Endothelial cell of umbilical vein (primary cell): ENCODE measurements around the gene GDPGP1. TPM values are rescaled to one million over a fixed set of nuclear protein-coding genes. Genes with fewer than 3 reads are reported as not detected.

Source experiments
- BruUV-seq: library from RNA; stranded (reverse); fragments of 400-500 nt; replicated peaks from 2 replicates; lab custom pipeline; 2021; lab: Mats Ljungman, UMichigan
- CTCF ChIA-PET: fragments of 300-600, 350-600 bp; sonication (Branson Sonifier 250); formaldehyde crosslinking; loops from one replicate; lab custom pipeline; 2021; ENCODE audit warnings: antibody characterized with exemption, inconsistent platforms; lab: Charles Lee
- POLR2A ChIA-PET: fragments of 300-600, 350-600 bp; sonication (Branson Sonifier 250); formaldehyde crosslinking; loops from one replicate; lab custom pipeline; 2021; ENCODE audit warnings: antibody characterized with exemption, inconsistent platforms; lab: Charles Lee
- DNase-seq: peaks from one replicate; pipeline ENCODE4 v3.0.0-alpha.2; 2011; ENCODE audit warnings: low read depth, low spot score
- FAIRE-seq: peaks from 2 replicates; lab custom pipeline; 2011; peaks lifted over from hg19 to GRCh38; lab: Jason Lieb, UNC
- H2AFZ ChIP-seq: 2 replicates; pipeline ENCODE4 v1.6.0; 2012; ENCODE audit warnings: low read depth, low read length, control low read depth, inconsistent platforms
- H3K27ac ChIP-seq: 2 replicates; pipeline ENCODE4 v1.5.1; 2011; ENCODE audit warnings: low read depth, mild to moderate bottlenecking, control low read depth, low read length, moderate library complexity; ENCODE audit not compliant: insufficient read depth
- H3K27me3 ChIP-seq, 2 experiments: 2 replicates each; pipeline versions ENCODE4 v1.6.0 to v1.6.1; 2011; ENCODE audit warnings: low read length in 2 of 2, mixed read lengths in 1 of 2; ENCODE audit not compliant: control insufficient read depth in 2 of 2, insufficient read depth in 2 of 2
- H3K36me3 ChIP-seq, 2 experiments: 2 replicates in 1 of 2; 3 replicates in 1 of 2; pipeline ENCODE4 v1.5.1; 2011; ENCODE audit warnings: low read length in 2 of 2, mild to moderate bottlenecking in 1 of 2, moderate library complexity in 1 of 2; ENCODE audit not compliant: control insufficient read depth in 2 of 2, insufficient read depth in 2 of 2; ENCODE audit errors: extremely low read depth in 1 of 2
- H3K4me1 ChIP-seq: 3 replicates; pipeline ENCODE4 v1.5.1; 2011; ENCODE audit warnings: mild to moderate bottlenecking, low read length; ENCODE audit not compliant: control insufficient read depth, insufficient read depth; ENCODE audit errors: extremely low read depth
- H3K4me2 ChIP-seq: 2 replicates; pipeline ENCODE4 v1.6.1; 2011; ENCODE audit warnings: low read length, control low read depth, mixed read lengths; ENCODE audit not compliant: insufficient read depth
- H3K4me3 ChIP-seq, 3 experiments: fragments of 200-600 bp in 1 of 3; sonication (generic), shearing (Covaris generic) in 1 of 3; replicated peaks in 1 of 3; 2 replicates each; pipeline ENCODE4 v1.5.1; 2011 to 2016; ENCODE audit warnings: control low read depth in 3 of 3, low read length in 3 of 3, mild to moderate bottlenecking in 2 of 3, inconsistent platforms in 1 of 3, low read depth in 1 of 3, moderate library complexity in 1 of 3; ENCODE audit not compliant: insufficient read depth in 1 of 3
- H3K79me2 ChIP-seq: 2 replicates; pipeline ENCODE4 v1.6.0; 2012; ENCODE audit warnings: low read length, inconsistent platforms; ENCODE audit not compliant: control insufficient read depth, insufficient read depth
- H3K9ac ChIP-seq: replicated peaks from 2 replicates; pipeline ENCODE3; 2011; ENCODE audit warnings: low read length, control low read depth; ENCODE audit not compliant: insufficient read depth; ENCODE audit errors: extremely low read depth
- H3K9me1 ChIP-seq: replicated peaks from 3 replicates; pipeline ENCODE4 v1.6.0; 2011; ENCODE audit warnings: mild to moderate bottlenecking, low read length; ENCODE audit not compliant: control insufficient read depth, insufficient read depth; ENCODE audit errors: extremely low read depth
- H3K9me3 ChIP-seq: replicated peaks from 2 replicates; pipeline ENCODE4 v1.5.1; 2012; ENCODE audit warnings: low read length, inconsistent platforms; ENCODE audit not compliant: control insufficient read depth, insufficient read depth
- H4K20me1 ChIP-seq: replicated peaks from 2 replicates; pipeline ENCODE3; 2011; ENCODE audit warnings: mild to moderate bottlenecking, low read length; ENCODE audit not compliant: control insufficient read depth, insufficient read depth; ENCODE audit errors: extremely low read depth
- EZH2 ChIP-seq: IDR thresholded peaks from 2 replicates; pipeline ENCODE4 v1.6.1; 2012; ENCODE audit warnings: borderline replicate concordance, low read depth, mild to moderate bottlenecking, moderate library complexity, low read length, inconsistent platforms; ENCODE audit not compliant: severe bottlenecking
- FOS ChIP-seq: IDR thresholded peaks from 2 replicates; pipeline ENCODE4 v1.6.1; 2011; ENCODE audit warnings: mild to moderate bottlenecking, low read length, moderate library complexity, borderline replicate concordance; ENCODE audit not compliant: insufficient read depth
- GATA2 ChIP-seq: IDR thresholded peaks from 2 replicates; pipeline ENCODE4 v1.7.0; 2011; ENCODE audit warnings: low read depth, mild to moderate bottlenecking, moderate library complexity, mixed read lengths, low read length; ENCODE audit not compliant: insufficient read length, insufficient read depth
- JUN ChIP-seq: IDR thresholded peaks from 2 replicates; pipeline ENCODE4 v1.6.1; 2011; ENCODE audit warnings: borderline replicate concordance, low read depth; ENCODE audit not compliant: insufficient read length, insufficient read depth
- MAX ChIP-seq: IDR thresholded peaks from 2 replicates; pipeline ENCODE4 v1.6.1; 2011; ENCODE audit not compliant: insufficient read depth, insufficient read length
- MYC ChIP-seq: IDR thresholded peaks from one replicate; pipeline ENCODE4 v1.6.1; 2011; ENCODE audit warnings: mild to moderate bottlenecking, low read depth, low read length
- POLR2A ChIP-seq: IDR thresholded peaks from 2 replicates; pipeline ENCODE4 v1.6.1; 2012; ENCODE audit warnings: low read depth, mild to moderate bottlenecking, control low read depth, low read length
- POLR2AphosphoS5 ChIP-seq: IDR thresholded peaks from 2 replicates; pipeline ENCODE4 v1.6.1; 2012; ENCODE audit warnings: low read depth, mild to moderate bottlenecking, control low read depth, low read length, moderate library complexity; ENCODE audit not compliant: insufficient read depth
- dilution Hi-C: fragments of 300-500 bp; cut with MboI; formaldehyde crosslinking; loops from one replicate; pipeline ENCODE4 v1.15.0; 2019; ENCODE audit warnings: low sequenced_read_pairs; ENCODE audit not compliant: extremely low pct_ligation_motif_present
- intact Hi-C: fragments of 100-400 bp; cut with micrococcal nuclease; formaldehyde crosslinking; loops from one replicate; pipeline ENCODE4 v1.10.0; 2022
- polyA plus RNA-seq, 4 experiments: library from polyadenylated mRNA; depleted of rRNA in 3 of 4; stranded (reverse) in 3 of 4; unstranded in 1 of 4; fragments of >200 nt; gene quantifications; 2 replicates each; pipeline versions ENCODE4 v1.2.1 to v1.2.3, GENCODE V29; 2011 to 2012; ENCODE audit warnings: missing spikeins in 1 of 4
- total RNA-seq: library from RNA; stranded (reverse); gene quantifications from 2 replicates; pipeline ENCODE4 v1.2.3, GENCODE V29; 2021
- TF ChIP-seq, protein P1 (sequence below), 2 donors: IDR thresholded peaks; 1 replicate in 1 of 2; 2 replicates in 1 of 2; pipeline ENCODE4 v1.5.1; 2011; ENCODE audit warnings: low read length in 2 of 2, mild to moderate bottlenecking in 2 of 2, moderate library complexity in 2 of 2, control low read depth in 1 of 2, inconsistent platforms in 1 of 2, low read depth in 1 of 2; ENCODE audit not compliant: insufficient read depth in 1 of 2; ENCODE audit errors: extremely low read depth in 1 of 2

GDPGP1 gene
- total and polyA plus RNA-seq, 2 donors (not counting 3 experiments of a cell fraction or from before 2014, with no cell fraction given), result 4.8 to 7.2 TPM

DNA sequence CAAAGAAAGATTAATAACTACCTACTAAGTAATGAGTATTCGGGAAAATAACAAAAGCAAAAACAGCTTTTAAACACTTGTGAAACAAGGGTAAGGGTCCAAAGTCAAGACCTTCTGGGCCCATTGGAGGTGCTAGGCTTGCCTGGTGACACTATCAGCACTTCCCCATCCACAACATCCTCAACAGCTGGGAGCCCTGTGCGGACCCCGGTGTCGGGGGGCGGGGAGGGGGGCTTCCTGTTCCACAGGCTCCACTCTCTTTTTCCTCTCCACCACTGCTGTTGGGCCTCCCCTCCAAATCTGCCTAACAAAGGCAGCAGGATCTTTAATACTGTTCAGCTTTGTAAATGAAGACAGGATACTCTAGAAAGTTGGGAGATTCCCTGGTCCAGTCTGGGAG is 53.1 kb downstream of the GDPGP1 start:
- BruUV-seq, result no TSS peak
- Histone ChIP-seq H3K79me2 (no peaks in the 10 kb centered on the region), H3K27me3 (no peaks in the 10 kb centered on the region), H3K9ac (no peak overlapping the region), H3K27ac (no peak overlapping the region), H4K20me1 (no peaks in the 10 kb centered on the region), H3K4me2 (no peak overlapping the region), H3K9me1 (no peaks in the 10 kb centered on the region), H2AFZ (no peak overlapping the region), H3K4me3 (no peak overlapping the region), H3K4me1 (no peaks in the 10 kb centered on the region), H3K36me3 (no peaks in the 10 kb centered on the region), H3K9me3 (no peaks in the 10 kb centered on the region)
- dilution Hi-C loops, result no loop called here
- DNase-seq, result no peak
- intact Hi-C loops, result no loop called here
- POLR2A ChIA-PET, result no interaction called here
- FAIRE-seq, result no peak
- no peak for TF ChIP-seq POLR2AphosphoS5
- TF ChIP-seq POLR2A, result no peak
- no peak for TF ChIP-seq MYC
- TF ChIP-seq MAX, result no peak
- no peak for TF ChIP-seq GATA2
- TF ChIP-seq, protein P1, sequence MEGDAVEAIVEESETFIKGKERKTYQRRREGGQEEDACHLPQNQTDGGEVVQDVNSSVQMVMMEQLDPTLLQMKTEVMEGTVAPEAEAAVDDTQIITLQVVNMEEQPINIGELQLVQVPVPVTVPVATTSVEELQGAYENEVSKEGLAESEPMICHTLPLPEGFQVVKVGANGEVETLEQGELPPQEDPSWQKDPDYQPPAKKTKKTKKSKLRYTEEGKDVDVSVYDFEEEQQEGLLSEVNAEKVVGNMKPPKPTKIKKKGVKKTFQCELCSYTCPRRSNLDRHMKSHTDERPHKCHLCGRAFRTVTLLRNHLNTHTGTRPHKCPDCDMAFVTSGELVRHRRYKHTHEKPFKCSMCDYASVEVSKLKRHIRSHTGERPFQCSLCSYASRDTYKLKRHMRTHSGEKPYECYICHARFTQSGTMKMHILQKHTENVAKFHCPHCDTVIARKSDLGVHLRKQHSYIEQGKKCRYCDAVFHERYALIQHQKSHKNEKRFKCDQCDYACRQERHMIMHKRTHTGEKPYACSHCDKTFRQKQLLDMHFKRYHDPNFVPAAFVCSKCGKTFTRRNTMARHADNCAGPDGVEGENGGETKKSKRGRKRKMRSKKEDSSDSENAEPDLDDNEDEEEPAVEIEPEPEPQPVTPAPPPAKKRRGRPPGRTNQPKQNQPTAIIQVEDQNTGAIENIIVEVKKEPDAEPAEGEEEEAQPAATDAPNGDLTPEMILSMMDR (IDR thresholded peaks at IDR 0.05; ENCODE audit: extremely low read depth in 1 of 2, insufficient read depth in 1 of 2, low read depth in 1 of 2, low read length in 2 of 2), result no peak
- no peak for TF ChIP-seq JUN
- TF ChIP-seq EZH2, result no peak
- no peak for TF ChIP-seq FOS
- CTCF ChIA-PET, result interaction anchor here (0.5 to 2.3 kb wide), 10 partner anchors 9 to 361 kb away, joined by 3 to 12 read pairs (median 5); partner anchors contain the start of genes CIB1, GDPGP1 and TTLL13
